MG63 (cell line): ENCODE results near the gene KAT14. TPM values are rescaled to one million over a fixed set of nuclear protein-coding genes. Genes with fewer than 3 reads are reported as not detected.

Source experiments
- total RNA-seq: library from RNA; depleted of rRNA; stranded (reverse); fragments of >200 nt; shearing (Covaris generic); gene quantifications from 2 replicates; pipeline ENCODE4 v1.2.3, GENCODE V29; 2014; ENCODE audit warnings: low replicate concordance; rRNA removed

The KAT14 gene
- total RNA-seq, 1 experiment from 2014 or later = 9.9 TPM

Other genes with a start within 250 kb of the KAT14 start
- gene SNX5, start 169.1 kb upstream of the KAT14 start, total RNA-seq = 78.5 and 99.6 TPM in 2 replicates
- 20.6 and 23.5 TPM in 2 replicates for gene MGME1, start 168.8 kb upstream of the KAT14 start, total RNA-seq
- not detected in 2 replicates for gene OVOL2, start 79.9 kb upstream of the KAT14 start, total RNA-seq
- gene PET117, start within 50 bp of the KAT14 start, total RNA-seq = 7.3 and 12.0 TPM in 2 replicates
- gene ZNF133, start 150.7 kb downstream of the KAT14 start, total RNA-seq = 3.7 and 5.4 TPM in 2 replicates